GM18520 (cell line): ENCODE measurements around the gene ARHGAP44.
"Not testable (repeated sequence)": the region's sequence is repeated elsewhere in the genome, so short reads cannot be mapped to it uniquely, and the experiment has no call there.

Experiments
- ATAC-seq: cut with Tn5 transposase; IDR thresholded peaks from one replicate; pipeline ENCODE4 v1.9.1; 2021; ENCODE audit not compliant: unreplicated experiment

ARHGAP44 gene

DNA sequence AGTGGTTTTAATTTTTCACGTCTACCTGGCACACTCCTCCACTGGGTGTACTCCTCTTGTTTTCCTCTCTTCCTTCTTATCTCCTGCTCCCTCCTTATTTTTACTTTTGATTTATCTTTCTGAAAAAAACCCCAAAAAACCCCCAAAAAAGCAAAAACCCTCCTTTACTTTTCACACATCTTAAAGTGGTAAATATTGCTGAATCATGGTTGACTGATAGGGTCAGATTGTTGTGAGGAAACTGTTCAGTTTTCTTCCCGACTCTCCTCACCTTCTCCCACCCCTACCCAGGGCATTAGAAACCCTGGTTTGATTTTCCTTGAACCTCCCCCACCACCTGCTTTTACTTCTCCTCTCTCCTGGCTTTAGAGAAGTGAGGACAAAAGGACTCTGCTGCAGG is 25.4 kb downstream of the ARHGAP44 start:
- no peak for ATAC-seq

- ATAC-seq: peak; percentile 79
Measured at GRCh38 chr17:12815642-12816141, 26.4 kb downstream of the ARHGAP44 start.

- ATAC-seq: no peak
Measured at GRCh38 chr17:12821376-12821940, 32.2 kb downstream of the ARHGAP44 start.

DNA sequence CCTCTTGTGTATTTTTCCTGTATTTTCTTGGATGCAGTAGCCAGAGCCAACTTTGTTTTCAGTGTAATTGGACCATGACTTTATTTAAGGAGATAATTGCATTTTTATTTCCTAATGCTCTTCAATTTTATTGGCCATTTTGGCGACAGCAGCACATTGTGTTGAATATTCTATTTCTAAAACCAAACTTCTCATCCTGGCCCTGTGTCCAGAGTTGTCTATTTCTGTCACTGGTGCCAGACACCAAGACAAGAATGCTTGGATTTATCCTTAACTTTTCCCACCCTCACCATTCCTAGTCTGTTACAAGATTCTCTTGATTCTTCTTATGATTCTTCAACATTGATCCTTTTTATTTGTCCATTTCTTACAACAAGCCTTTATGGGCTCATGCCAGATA is 37.1 kb downstream of the ARHGAP44 start:
- ATAC-seq: no peak

DNA sequence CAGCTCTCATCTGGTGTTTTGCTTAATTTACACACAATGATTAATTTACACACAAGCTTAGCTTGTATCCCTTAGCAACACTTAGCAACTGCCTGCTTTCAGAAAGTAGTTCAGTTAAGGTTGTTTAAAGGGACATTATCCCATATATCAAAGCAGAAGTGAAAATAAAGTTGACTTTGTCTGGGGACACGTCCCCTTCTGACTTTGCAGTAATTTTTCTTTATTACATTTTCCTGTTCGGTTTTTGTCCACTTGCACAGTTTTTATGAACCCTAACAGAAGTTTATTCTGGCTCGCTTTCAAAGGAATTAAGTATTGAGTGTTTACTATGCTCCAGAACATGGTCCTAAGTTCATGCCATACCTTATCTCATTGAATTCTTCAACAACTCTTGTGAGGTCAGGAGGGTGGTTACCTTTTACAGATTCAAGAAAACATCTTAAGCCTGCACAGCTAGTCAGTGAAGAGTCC is 41.5 kb downstream of the ARHGAP44 start:
- ATAC-seq: no peak

DNA sequence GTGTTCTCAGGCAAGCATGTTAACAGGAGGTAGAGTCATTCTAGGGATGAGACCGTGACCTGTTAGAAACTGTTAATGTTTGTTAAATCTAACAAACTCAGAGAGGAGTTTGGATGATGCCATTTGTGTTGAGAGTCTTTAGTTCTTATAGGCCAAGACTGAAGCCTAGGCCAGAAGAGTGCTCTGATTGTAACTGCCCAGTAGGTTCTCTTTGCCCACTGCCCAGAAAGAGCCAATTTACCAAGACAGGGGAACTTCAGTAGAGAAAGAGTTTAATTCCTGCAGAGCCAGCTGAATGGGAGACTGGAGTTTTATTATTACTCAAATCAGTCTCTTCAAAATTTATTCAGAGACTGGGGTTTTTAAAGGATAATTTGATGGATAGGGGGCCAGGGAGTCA is 42.5 kb downstream of the ARHGAP44 start:
- no peak for ATAC-seq

GRCh38 chr17:12839042-12839441 is 49.7 kb downstream of the ARHGAP44 start:
- ATAC-seq: no peak

- ATAC-seq: no peak
Measured at GRCh38 chr17:12842936-12843335, 53.6 kb downstream of the ARHGAP44 start.

- ATAC-seq: no peak
Measured at GRCh38 chr17:12850996-12851395, 61.7 kb downstream of the ARHGAP44 start.

DNA sequence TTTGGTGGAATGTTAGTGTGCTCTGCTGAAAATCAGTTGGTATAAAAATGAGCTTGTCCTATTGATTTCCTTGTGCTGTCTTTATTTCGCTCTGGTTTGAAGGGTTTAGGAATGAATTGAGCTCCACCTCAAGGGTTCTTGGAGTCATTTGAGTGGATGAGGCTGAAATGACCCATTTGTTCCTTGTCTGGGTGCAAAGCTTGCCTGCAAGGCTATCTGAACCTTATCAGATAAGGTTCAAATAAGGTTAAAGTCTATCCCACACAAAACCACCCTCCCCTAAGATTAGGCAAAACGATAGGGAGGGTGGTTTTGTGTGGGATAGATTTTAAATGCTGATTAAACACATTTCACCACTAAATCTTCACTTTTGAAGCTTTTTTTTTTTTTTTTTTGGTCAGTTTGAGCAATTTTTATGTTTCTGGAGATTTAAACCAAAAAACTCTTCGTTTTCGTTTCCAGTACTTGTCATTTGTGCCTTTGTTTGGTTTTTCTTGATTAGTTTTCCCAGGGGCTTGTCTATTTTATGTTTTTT is 62.7 kb downstream of the ARHGAP44 start:
- ATAC-seq: no peak

DNA sequence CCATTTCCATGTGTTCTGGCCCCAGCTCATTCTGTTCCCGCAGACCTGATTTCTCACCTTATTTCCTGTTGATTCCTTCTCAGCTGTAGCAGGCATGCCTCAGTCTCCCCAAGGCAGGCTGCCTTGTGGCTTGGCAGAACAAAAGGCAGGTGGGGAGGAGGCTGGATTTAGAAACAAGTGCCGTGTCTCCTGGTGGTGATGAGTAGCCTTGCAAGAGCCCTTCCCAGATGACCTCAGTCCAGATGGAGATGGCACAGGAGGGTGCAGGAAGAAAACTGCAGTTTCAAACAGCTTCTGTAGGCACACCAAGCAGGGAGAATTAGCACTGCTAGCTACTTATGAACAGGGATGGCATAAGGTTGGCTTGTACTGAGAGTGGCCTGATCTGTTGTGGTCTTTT is 64.6 kb downstream of the ARHGAP44 start:
- ATAC-seq: no peak

DNA sequence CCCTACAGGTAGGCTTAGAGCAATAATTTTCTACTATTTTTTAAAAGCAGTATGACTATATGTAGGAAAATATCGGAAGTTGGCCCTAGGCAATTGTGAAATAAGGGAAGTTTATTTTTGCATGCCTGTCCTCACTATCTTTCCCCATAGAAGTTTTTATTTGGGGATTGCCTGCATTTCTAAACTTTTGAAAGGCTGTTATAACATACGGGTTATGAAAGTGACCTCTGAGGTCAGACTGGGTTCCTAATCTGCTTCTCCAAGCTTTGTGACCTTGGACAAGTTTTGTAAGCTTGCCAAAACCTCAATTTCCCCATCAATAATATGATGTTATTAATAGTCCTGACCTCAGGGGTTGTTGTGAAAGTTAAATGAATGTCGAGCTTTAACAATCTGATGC is 67.1 kb downstream of the ARHGAP44 start:
- no peak for ATAC-seq

DNA sequence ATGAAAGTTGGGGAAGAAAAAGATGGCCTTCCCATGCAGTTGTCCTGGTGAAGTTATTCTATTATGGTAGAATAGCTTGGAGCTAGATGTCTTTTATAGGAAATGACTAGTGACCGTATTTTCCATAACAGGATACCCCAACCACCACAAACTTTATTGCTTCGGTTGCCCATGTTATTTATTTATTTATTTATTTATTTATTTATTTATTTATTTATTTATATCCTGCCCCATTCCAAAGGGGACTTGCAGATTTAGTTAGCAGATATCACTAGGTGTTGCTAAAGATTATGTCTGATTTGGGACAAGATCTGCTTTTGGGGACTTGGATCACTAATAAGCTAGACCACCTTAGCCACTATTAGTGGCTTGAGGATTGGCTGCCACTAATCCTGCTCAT is 68.3 kb downstream of the ARHGAP44 start:
- no peak for ATAC-seq

GRCh38 chr17:12859520-12859919 is 70.2 kb downstream of the ARHGAP44 start:
- ATAC-seq: no peak

GRCh38 chr17:12865769-12866168 is 76.5 kb downstream of the ARHGAP44 start:
- no peak for ATAC-seq

DNA sequence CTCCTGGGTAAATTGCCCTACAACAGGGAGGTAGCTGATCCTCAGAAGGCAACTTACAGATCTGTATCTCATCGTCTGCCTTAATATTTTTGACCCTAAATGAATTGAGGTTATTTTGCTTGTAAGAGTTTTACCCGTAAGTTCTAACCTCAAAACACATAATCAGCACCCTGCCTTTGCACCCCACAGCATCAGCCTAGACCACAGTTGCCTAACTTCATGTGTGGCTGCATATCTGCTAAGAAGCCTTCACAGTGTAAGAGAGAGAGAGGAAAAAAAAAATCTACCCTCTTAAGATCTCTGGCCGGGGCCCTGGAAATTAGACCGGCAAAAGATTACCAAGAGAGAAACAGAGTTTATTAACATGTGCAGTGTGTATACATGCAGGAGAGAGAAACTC is 76.9 kb downstream of the ARHGAP44 start:
- ATAC-seq: no peak

- ATAC-seq: no peak
Measured at GRCh38 chr17:12867726-12868125, 78.4 kb downstream of the ARHGAP44 start.

DNA sequence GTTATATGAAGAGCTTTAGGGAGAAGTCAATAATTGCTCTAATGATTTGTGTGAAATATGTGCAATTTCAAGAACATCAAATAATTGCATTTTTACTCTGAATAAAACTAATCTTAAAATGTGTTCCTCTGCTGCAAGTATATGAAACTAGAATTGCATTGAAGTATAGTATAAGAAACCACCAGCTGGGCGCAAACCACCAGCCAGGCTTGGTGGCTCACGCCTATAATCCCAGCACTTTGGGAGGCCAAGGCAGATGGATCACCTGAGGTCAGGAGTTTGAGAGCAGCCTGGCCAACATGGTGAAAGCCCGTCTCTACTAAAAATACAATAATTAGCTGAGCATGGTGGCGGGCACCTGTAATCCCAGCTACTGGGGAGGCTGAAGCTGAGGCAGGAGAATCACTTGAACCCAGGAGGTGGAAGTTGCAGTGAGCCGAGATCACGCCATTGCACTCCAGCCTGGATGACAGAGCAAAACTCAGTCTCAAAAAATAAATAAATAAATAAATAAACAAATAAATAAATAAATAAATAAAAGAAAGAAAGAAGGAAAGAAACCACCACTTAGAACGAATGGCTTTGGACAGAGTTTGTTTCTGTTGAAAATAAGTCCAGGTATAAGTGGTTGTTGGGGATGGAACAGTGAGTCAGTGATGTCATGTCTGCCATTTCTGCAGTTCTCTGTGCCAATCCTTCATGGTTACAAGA is 84.3 kb downstream of the ARHGAP44 start:
- ATAC-seq: not testable (repeated sequence)

DNA sequence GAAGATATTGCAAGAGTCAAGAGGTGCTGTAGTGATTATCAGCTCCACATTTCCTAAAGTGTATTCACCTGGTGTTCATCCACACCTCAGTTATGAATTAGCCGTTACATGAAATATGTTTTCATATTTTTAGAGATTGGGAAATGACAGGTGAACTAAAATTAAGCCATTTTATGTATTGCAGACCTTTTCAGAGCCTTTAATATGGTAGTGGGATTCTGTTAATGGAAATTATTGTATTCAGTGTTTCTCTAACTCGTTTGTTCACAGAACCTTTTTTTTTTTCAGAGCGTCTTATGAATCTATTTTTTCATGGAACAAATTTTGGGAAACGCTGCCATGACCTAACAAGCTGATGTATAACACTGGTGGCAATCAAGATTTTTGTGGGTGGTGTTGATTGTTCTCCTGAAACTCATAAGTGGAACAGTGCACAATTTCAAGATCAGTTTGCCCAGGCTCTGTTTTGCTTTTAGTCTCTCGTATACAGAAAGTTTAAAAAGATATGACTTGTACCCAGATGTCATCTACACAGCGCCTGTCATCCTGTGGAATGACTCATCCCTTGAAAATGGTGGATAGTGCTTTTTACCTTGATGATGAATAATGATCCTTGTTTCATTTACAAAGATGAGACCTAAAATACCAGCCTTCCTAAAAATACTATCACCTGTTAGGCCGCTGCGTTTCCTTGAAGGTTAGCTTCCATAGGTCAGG is 88.8 kb downstream of the ARHGAP44 start:
- ATAC-seq: no peak

- not testable (repeated sequence) for ATAC-seq
Measured at GRCh38 chr17:12879096-12879495, 89.8 kb downstream of the ARHGAP44 start.

GRCh38 chr17:12883472-12883871 is 94.2 kb downstream of the ARHGAP44 start:
- ATAC-seq: no peak

DNA sequence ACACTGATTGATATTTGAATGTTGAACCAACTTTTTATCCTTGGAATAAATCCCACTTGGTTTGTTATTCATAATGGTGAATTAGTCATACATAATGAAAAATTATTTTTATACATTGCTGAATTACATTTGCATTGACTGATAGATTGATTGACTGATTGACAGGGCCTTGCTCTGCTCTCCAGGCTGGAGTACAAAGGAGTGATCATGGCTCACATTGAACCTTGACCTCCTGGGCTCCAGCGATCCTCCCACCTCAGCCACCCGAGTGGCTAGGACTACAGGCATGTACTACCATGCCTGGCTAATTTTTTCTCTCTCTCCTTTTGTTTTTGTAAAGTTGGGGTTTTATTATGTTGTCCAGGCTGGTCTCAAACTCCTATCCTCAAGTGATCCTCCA is 97.8 kb downstream of the ARHGAP44 start:
- no peak for ATAC-seq
